SW 1271 (cell line): Measurements from ENCODE around the gene SLC25A29.
"Not testable (repeated sequence)": the region's sequence is repeated elsewhere in the genome, so short reads cannot be mapped to it uniquely, and the experiment has no call there.

Experiments used
- DNase-seq, 2 experiments: peaks; one replicate each; lab custom pipeline; 2025; lab: John Stamatoyannopoulos, UW

Gene SLC25A29

GRCh38 chr14:100330388-100330931, 24.2 kb upstream of the SLC25A29 start:
- no peak for DNase-seq

DNA sequence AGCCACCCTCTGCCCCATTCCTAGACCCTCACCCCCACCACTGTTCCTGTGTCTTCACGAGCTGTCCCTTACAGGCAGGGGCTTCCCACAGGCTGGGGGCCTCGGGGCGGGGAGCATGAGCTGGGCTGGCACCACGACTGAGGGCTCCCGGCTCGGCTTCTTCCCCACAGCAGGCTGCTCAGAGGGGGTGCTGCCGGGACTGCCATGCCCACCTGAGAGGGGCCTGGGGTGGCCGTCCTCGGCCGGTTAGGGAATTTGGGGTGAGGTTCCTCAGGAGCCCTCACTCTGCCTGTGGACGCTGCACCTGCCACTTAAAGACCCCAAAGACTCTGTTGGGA, 23.7 kb upstream of the SLC25A29 start:
- no peak for DNase-seq

- no peak for DNase-seq
These were observed 23.2 kb upstream of the SLC25A29 start for GRCh38 chr14:100329233-100330006.

DNA sequence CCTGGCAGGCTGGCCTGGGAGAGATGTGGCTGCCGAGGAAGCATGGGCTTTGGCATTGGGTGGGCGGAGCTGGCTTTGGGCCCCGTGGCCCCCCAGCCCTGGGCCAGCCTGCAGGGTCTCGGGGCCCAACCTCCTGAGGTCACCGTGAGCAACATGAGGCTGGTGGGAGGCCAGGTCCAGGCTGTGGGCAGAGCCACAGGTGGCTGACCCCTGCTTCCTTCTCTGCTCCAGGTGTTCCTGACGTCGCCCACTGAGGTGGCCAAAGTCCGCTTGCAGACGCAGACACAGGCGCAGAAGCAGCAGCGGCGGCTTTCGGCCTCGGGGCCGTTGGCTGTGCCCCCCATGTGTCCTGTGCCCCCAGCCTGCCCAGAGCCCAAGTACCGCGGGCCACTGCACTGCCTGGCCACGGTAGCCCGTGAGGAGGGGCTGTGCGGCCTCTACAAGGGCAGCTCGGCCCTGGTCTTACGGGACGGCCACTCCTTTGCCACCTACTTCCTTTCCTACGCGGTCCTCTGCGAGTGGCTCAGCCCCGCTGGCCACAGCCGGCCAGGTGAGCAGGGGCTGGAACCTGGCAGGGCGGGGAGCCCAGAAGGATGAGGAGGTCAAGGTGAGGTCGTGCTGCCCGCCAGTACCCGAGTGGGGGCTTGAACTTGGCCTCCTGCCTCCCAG, 22.4 kb upstream of the SLC25A29 start:
- DNase-seq = no peak

DNA sequence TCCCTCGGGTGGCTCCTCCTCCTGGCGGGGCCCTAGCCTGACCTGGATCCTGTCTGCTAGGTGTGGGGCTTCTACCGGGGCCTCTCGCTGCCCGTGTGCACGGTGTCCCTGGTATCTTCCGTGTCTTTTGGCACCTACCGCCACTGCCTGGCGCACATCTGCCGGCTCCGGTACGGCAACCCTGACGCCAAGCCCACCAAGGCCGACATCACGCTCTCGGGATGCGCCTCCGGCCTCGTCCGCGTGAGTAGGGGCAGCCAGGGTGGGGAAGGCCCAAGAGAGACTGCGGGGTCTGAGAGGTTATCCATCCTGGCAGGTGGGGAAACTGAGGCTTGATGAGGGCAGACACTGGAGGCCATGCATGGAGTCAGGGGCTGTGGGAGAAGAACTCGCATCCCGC, 20.9 kb upstream of the SLC25A29 start:
- DNase-seq = no peak

DNA sequence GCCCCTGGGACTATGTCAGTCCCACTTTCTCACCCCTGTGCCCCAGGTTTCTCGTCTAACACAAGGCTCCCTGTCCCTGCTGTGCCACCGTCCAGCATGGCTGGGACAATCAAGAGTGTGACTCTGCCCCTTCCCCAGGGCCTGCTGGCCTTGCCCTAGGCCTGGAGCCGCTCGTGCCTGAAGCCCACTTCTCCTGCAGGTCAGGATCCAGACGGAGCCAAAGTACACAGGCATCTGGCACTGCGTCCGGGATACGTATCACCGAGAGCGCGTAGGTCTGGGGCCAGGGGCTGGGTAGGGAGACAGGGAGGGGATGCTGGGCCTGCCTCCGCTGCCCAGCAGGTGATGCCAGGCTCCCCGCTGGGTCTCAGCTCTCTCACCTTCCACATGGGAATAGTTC, 19.7 kb upstream of the SLC25A29 start:
- no peak for DNase-seq

DNA sequence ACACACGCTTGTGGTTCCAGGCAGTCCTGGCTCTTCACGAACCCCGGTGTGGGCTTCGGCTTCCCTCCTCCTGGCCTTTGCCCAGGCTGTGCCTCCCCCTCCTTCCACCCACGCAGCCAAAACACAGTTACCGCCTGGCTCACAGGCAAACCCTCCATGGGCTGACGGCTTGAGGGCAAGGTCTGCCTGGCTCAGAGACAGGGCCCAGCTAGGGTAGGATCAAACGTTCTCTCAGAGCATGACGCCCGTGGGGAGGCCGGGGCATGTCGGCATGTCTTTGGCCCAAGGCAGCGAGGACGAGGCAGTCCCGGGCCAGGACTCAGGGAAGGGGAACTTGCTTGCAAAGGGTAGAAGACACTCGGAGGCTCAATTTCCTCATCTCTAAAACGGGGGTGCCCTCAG, 19.0 kb upstream of the SLC25A29 start:
- DNase-seq = no peak

- DNase-seq = no peak
These were observed 17.7 kb upstream of the SLC25A29 start for GRCh38 chr14:100323942-100324307.

DNA sequence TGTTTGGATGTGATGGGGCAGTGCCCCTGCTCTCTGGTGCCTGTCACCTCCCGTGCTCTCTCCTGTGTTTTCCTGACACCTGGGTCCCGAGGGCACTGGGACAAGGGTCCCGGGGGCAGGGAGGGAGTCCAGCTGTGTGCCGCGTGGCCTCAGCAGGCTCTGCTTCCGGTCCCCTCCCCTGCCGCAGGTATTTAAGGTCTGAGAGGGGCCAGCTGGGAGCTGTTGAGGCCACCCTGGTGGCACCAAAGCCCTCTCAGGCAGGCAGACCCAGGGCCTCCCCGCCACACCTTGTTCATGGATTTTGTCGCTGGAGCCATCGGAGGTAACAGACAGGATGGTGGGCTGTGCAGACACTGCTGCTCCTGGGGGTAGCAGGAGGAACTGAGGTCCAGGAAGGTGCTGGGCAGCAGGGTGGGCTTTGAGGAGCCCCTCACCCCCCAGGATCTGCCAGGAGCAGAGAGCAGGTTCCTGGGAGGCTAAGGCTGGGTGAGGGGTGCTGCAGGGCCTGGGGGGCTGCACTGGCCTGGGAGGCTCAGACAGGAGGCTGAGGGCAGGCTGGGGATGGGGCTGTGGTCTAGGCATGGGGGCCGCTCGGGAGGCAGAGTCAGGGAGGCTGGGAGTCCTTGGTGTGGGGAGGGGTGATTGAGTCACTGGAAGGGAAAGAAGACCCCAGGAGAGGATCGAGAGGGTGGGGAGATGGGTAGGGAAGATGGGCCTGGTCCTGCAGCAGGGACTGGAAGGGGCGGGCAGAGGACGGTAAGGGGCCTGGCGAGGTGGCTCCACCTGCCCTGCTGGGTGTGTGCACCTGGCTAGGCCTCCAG, 17.1 kb upstream of the SLC25A29 start, which contains the start of gene SLC25A47:
TSS of gene SLC25A47 (plus strand) at position 219 of the 821 bp plus-strand sequence. CDS start at position 295, 76 bp downstream.
- DNase-seq = no peak

DNA sequence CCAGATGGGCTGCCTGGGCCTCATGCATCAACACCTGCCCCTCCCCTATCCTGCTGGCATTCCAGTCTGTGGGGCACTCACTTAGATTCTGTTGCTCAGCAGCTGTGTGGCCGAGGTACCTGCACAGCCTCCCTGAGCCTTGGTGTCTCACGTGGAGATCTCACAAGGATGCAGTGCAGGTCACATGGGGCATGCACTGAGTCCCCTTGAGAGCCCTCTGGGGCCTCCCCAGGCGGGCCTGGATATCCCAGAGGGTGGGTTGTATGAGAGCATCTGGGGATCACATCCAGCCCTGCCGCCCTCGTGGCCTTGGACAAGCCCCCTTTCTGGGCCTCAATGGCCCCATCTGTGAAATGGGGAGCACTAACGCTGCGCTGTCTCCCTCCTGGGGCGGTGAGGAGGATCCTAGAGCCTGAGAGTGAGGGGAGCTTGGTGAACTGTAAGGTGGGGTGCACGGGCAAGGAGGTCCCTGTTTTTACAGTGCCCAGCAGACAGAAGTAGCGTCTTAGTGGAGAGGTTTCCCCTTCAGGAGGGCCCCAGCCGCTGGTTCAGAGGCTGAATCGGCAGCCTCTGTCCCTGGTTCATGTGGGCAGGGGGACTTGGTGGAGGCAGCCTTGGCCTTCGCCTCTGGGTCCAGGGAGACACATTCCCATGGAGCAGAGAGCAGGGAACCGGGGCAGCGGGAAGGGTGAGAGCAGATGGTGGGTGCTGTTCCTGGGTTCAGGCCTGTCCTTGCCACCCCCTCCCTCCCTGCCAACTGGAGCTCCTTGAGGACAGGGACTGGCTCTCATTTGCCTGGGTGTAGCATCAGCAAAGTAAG, 16.1 kb upstream of the SLC25A29 start:
- no peak for DNase-seq

- DNase-seq = no peak
These were observed 15.4 kb upstream of the SLC25A29 start for GRCh38 chr14:100321473-100322137.

- DNase-seq = no peak
These were observed 14.1 kb upstream of the SLC25A29 start for GRCh38 chr14:100320157-100320856.

DNA sequence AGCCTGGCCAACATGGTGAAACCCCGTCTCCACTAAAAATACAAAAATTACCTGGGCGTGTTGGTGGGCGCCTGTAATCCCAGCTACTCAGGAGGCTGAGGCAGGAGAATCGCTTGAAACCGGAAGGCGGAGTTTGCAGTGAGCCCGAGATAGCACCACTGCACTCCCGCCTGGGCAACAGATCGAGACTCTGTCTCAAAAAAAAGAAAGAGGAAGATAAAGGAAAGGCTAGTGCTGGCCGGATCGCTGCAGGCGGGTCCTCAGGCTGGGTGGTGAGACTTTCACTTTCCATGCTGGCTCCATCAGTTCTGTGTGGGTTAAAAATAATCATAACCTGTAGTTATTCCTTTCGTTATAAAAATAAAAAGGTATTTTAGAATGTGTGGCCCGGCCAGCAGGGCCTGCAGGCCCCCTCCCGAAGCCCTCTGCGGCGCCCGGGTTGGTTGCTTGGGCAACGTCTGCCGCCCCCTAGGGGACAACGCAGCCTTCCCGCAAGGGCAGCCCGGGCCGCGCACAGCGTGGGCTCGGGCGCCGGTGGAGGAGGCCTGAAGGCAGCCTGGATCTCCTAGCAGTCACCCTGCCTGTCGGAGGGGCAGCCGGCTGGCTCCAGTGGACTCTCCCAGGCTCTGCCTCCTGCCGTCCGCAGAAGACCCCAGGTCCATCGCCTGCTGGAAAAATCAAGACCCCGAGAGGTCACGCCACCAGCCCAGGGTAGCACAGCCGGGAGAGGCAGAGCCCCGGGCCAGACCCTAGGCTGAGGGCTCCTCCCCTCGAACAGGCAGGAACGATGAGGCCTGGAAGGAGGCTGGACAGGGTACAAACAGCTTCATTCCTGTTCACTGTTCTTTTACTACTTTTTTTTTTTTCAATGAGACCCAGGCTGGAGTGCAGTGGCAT, 11.9 kb upstream of the SLC25A29 start:
- no peak for DNase-seq

DNA sequence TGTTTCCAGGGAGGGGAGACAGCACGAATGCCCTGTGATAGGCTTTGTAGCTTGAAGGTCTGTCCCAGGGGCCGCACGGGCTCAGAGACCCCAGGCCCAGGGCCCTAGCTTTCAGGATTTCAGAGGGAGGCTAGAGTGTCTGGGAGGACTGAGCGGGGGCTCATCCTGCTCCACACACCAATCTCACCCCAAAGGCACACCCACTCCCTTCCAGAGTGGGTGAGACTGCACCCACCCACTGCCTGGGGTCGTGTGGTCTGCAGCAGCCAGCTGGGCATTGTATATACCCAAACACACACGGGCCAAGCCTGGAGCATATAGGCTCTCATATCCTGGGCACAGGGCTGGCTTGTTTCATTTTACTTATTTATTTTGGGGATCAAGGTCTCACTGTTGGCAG, 11.1 kb upstream of the SLC25A29 start:
- DNase-seq = no peak

GRCh38 chr14:100314724-100315123, 8.5 kb upstream of the SLC25A29 start:
- no peak for DNase-seq

DNA sequence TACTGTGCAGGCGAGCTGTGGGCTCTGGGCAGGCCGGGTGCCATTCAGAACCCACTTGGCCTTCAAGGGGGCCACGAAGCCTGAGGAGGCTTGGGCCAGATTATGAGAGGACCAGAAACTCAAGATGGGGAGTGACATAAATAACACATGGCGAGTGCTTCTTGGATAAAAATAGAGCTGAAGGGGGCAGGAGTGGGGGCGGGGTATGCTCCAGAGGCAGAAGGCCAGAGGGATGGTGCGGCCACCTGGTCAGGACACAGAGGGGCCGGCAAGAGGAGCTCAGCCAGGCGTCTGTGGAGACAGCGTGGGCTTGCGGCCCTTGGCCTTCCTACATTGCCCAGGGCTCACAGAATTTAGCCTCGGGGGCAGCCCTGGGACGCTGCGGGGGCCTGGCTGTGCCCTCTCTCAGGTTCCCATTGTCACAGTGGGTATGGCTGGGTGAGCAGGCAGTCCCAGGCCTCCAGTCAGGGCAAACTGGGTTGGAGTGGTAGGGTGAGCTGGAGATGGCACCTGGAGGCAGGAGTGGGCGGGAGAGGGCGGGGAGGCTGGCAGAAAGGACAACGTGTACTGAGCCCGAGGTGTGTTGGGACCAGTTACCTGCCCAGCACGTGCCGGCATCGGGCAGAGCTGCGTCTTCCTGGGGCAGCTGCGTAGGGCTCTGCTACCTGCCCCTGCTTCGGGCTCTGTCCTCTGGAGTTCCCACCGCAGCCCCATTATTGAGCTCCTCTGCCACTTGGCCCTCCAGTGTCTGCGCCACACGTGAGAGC, 7.4 kb upstream of the SLC25A29 start:
- no peak for DNase-seq

- no peak for DNase-seq
These were observed 6.7 kb upstream of the SLC25A29 start for GRCh38 chr14:100312877-100313400.

DNA sequence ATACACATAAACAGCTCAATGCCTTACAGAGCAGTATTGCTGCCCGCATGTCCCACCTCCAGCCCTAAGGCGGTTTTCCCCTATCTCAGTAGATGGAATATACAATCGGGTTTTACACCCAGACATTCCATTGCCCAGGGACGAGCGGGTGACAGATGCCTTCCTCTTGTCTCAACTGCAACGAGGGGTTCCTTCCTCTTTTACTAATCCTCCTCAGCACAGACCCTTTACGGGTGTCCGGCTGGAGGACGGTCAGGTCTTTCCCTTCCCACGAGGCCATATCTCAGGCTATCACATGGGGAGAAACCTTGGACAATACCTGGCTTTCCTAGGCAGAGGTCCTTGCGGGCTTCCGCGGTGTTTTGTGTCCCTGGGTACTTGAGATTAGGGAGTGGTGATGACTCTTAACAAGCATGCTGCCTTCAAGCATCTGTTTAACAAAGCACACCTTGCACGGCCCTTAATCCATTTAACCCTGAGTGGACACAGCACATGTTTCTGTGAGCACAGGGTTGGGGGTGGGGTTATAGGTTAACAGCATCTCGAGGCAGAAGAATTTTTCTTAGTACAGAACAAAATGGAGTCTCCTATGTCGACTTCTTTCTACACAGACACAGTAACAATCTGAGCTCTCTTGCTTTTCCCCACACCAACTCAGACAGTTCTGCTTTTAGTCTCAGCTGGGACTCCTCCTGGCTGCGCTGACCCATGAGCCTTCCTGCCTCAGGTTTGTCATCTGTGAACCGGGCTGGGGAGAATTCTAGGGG, 6.0 kb upstream of the SLC25A29 start:
- not testable (repeated sequence) for DNase-seq
